Glomerular visceral epithelial cell (primary cell): ENCODE measurements around the gene PRKD1.
"Not testable (repeated sequence)": the region's sequence is repeated elsewhere in the genome, so short reads cannot be mapped to it uniquely, and the experiment has no call there.

Source experiments
- DNase-seq: peaks from one replicate; pipeline ENCODE4 v3.0.0-alpha.2; 2016; ENCODE audit errors: extremely low spot score

PRKD1 gene

GRCh38 chr14:29740491-29740890 lies 187.2 kb downstream of the PRKD1 start:
- DNase-seq, result no peak

- DNase-seq, result no peak
Observed at GRCh38 chr14:29738950-29739349, 188.7 kb downstream of the PRKD1 start.

- DNase-seq, result no peak
Observed at GRCh38 chr14:29738056-29738455, 189.6 kb downstream of the PRKD1 start.

- no peak for DNase-seq
Observed at GRCh38 chr14:29735459-29735858, 192.2 kb downstream of the PRKD1 start.

- DNase-seq, result no peak
Observed at GRCh38 chr14:29734732-29735131, 192.9 kb downstream of the PRKD1 start.

GRCh38 chr14:29726560-29727331 lies 200.9 kb downstream of the PRKD1 start:
- DNase-seq, result peak; percentile 27

- DNase-seq, result no peak
Observed at GRCh38 chr14:29724991-29725390, 202.7 kb downstream of the PRKD1 start.

GRCh38 chr14:29722831-29723230 lies 204.8 kb downstream of the PRKD1 start:
- no peak for DNase-seq

GRCh38 chr14:29721586-29721985 lies 206.1 kb downstream of the PRKD1 start:
- no peak for DNase-seq

GRCh38 chr14:29717901-29718300 lies 209.7 kb downstream of the PRKD1 start:
- no peak for DNase-seq

GRCh38 chr14:29716150-29716549 lies 211.5 kb downstream of the PRKD1 start:
- DNase-seq, result no peak

- no peak for DNase-seq
Observed at GRCh38 chr14:29712601-29713000, 215.0 kb downstream of the PRKD1 start.

- no peak for DNase-seq
Observed at GRCh38 chr14:29710015-29710414, 217.6 kb downstream of the PRKD1 start.

GRCh38 chr14:29709490-29709889 lies 218.2 kb downstream of the PRKD1 start:
- DNase-seq, result no peak

- no peak for DNase-seq
Observed at GRCh38 chr14:29706700-29707099, 220.9 kb downstream of the PRKD1 start.

- no peak for DNase-seq
Observed at GRCh38 chr14:29705801-29706200, 221.8 kb downstream of the PRKD1 start.

GRCh38 chr14:29689597-29689996 lies 238.1 kb downstream of the PRKD1 start:
- not testable (repeated sequence) for DNase-seq

- DNase-seq, result no peak
Observed at GRCh38 chr14:29687866-29688265, 239.8 kb downstream of the PRKD1 start.

GRCh38 chr14:29687071-29687765 lies 240.4 kb downstream of the PRKD1 start:
- no peak for DNase-seq

GRCh38 chr14:29684926-29685325 lies 242.7 kb downstream of the PRKD1 start:
- no peak for DNase-seq

- no peak for DNase-seq
Observed at GRCh38 chr14:29682789-29683188, 244.9 kb downstream of the PRKD1 start.

- no peak for DNase-seq
Observed at GRCh38 chr14:29681316-29681715, 246.3 kb downstream of the PRKD1 start.

GRCh38 chr14:29674566-29675285 lies 252.9 kb downstream of the PRKD1 start:
- DNase-seq, result no peak
